Occipital lobe (tissue), 2 donors: ENCODE results near the gene CCDC85B. TPM values are rescaled to one million over a fixed set of nuclear protein-coding genes. Genes with fewer than 3 reads are reported as not detected.

ENCODE experiments used
- DNase-seq: peaks from one replicate; lab custom pipeline; 2025; lab: John Stamatoyannopoulos, UW
- total RNA-seq: library from RNA; depleted of rRNA; stranded (reverse); fragments of >200 nt; gene quantifications from one replicate; pipeline ENCODE4 v1.2.3, GENCODE V29; 2014

The CCDC85B gene
- total RNA-seq, 1 donor from 2014 or later = 14.0 TPM

DNA sequence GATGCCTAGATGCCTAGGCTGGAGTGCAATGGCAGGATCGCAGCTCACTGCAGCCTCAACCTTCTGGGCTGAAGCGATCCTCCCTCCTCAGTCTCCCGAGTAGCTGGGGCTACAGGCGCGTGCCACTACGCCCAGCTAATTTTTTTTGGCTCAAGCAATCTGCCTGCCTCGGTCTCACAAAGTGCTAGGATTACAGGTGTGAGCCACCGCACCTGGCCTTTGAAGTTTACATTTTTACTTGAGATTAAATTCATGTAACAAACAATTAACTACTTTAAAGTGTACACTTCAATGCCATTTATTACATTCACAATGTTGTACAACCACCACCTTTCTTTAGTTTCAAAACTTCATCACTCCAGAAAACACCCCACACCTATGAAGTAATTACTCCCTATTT, 13.2 kb downstream of the CCDC85B start:
- DNase-seq = no peak

DNA sequence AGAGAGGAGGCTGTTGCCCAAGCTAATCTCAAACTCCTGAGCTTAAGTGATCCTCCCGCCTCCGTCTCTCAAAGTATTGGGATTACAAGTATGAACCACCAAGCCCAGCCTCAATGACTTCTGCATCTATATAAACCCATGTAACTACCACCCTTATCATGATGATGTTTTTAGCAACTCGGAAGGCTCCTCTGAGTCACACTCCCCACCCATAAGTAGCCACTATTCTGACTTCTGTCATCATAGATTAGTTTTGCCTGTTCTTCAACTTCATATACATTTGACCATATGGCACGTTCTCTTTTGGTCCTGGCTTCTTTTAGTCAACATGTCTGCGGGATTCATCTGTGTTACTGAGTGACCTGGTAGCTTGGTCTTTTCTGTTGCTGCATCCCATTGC, 16.1 kb downstream of the CCDC85B start:
- no peak for DNase-seq

DNA sequence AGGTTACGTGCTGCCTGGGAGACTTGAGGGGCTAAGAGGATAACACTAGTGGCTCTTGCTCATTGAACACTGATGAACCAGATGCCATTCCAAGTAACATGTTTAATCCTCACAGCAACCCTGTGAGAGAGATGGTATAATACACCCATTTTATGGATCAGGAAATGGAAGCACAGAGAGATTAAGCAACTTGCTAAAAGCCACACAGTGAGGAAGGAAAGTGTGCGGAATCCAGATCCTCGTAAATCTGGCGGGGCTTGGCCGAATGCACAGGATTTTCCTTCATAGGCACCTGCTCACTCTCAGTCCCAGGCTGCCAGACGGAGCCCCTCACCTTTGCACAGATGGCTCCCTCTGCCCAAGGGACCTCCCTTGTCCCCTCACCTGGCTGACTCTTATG, 17.4 kb downstream of the CCDC85B start:
- DNase-seq = no peak

DNA sequence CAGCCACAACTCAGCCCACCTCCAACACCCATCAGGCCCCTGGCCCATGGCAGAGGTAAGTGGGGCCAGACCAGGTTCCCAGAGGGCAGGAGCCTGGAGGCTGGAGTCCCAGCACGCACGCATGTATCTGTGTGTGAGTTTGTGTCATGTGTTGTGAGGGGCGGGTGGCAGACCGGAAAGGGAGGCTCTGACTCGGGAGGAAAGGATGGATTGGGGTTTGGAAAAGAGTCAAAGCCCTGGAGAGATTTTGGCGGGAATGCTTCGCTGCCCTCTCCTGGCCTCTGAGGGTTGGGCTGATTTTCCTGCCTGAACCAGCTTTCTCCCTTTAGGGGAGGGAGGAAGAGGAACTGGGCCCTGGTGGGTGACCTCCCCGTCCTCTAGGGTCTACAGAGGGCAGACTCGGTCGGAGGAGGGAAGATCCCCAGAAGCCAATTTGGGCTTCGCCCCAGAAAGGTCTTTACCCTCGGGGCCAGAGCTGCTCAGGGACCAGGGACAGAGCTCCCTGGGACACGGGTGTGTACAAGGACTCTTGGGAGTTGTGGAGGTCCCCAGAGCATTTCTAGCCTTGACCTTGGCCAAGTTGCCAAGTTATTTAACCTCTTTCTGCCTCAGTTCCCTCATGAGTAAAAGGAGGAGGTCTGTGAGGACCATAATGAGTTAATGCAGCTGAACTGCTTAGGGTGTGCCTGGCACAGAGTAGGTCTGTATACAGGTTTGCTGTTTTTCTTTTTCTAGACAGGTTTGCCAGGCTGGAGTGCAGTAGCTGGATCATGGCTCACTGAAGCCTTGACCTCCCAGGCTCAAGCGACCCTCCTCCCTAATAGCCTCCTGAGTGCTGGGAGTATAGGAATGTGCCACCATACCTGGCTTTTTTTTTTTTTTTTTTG, 21.5 kb downstream of the CCDC85B start:
- DNase-seq = no peak

DNA sequence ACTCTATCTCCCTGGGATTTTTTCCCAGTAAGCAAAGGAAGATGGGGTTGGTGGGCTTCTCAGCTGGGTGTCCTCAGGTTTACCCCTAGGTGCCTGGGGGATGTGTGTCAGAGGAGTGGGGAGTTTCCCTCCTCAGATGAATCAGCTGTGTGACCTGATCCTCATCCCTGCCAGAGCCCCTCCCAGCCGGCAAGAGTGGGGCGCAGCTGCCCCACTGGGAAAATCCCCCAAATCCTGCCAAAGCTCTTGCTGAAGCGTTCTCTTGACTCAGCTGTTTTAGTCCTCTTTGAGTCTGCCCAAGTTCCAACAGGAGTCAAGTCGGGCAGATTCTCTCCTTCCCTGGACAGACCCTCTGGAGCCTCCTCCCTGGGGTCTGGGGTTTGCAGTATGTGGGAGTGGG, 22.4 kb downstream of the CCDC85B start:
- no peak for DNase-seq

DNA sequence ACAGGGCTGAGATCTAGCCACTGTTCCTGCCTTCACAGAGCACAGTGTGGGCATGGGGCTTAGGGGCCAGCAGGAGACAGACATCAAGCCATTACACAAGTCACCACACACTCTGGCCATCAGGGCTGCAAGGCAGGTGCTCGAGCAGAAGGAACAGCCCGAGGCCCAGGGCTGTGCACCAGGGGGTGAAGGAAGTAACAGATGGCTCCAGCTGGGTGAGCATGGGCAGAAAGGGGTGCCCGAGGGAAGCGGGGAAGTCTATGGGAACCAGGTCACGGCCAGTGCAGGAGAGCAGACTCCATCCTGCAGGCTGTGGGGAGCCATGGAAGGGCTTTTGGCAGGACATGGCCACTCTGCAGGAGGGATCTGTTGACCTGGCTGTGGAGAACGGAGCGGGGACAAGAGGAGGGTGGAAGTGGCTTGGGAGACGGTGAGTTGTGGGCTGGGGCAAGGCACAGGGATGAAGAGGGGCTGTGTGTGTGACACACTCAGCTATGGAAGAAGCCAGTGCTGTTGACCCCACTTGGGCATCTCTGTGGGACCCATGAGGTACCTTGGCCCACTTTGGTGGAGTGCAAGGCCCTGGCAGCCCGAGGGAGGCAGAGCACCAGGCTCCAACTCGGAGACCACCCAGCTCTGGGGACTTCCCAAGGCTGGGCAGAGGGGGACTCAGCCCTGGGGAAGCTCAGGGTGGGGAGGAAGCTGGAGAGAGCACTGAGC, 24.8 kb downstream of the CCDC85B start:
- DNase-seq = no peak

DNA sequence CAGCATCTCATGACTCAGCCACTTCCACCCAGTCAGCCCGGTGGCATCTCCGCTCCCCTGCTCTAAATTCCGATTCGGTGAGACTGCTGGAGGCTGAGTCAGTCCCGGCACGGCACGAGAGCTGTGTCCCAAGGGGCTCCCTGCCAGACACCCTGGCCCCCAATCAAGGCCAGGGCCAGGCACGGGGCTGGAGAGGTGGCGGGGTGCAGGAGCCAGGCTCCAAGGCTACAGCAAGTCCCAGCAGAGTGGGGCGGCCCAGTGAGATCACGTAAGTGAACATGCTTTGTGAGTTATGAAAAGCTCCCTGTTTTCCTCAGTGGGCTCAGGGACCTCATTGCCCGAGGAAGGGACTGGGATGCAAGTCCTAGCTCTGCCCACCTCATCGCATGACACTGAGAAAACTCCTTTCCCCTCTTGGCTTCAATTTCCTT, 25.4 kb downstream of the CCDC85B start:
- DNase-seq = peak; percentile 70

DNA sequence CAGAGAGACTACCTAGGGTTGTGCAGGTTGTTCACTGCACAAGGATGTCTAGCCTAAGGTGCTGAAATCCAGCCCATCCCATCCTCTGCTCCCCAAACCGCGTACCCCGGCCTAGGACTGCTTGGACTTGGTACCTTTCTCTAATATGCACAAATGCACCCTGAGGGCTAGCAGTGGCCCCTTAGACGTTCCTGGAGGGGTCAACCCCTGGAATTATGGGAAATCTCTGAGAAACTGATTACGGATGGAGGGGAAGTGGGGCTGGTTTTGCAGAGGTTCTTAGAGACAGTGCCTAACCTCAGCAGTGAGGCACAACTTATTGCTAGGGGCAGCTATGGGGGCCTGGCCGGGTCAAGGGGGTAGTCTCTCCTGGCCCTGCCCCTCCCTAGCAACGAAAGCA, 25.9 kb downstream of the CCDC85B start:
- DNase-seq = no peak

DNA sequence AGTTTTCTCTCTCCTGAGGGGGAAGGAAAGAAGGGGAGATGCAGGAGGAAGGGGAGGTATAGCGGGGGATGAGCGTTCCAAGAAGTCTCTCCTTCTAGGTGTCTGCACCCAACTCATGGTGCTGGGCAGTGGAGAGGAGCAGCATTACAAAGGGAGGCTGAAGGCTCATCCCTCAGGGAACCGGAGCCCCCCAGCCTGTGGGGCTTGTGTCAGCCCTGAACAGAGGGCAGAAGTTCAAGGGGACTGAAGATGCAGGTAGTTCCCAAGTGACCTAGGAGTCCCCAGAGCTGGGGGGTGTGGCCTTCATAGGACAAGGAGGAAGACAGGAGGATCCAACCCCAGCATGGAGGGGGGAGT, 26.6 kb downstream of the CCDC85B start:
- DNase-seq = no peak

DNA sequence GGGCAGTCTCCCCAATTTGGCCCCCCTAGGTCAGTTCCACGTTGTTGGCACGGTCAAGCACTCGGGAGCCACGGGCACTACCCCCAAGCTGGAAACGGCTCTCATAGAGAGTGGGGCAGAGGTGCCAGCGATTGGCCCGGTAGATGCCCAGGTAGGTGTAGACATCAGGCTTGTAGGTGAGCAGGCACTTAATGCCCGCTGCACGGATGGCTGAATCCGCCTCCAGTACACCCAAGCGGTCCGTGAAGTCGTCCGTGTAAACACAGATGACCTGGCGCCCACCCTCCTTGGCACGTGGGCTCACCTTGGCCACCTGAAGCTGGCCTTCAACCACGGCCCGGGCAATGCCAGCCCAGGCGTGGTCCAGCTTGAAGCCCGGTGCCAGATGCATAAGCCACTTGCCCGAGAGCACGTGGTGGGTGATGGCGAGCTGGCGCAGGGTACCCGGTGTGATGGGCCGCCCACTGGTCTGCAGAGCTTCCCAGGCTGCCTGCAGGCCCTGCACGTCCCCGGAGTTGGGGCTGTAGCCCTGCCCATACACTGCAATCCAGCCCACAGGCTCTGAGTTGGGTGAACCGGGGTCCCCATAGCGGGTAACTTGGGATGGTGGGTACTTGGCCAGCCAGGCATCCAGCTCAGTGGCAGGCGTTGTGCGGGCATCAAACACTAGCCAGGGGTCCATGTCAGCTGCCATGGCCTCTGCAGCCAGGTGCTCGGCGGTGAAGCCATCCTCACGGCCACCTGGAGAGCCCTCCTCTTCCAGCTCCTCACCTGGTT, 27.1 kb downstream of the CCDC85B start:
- DNase-seq = no peak

DNA sequence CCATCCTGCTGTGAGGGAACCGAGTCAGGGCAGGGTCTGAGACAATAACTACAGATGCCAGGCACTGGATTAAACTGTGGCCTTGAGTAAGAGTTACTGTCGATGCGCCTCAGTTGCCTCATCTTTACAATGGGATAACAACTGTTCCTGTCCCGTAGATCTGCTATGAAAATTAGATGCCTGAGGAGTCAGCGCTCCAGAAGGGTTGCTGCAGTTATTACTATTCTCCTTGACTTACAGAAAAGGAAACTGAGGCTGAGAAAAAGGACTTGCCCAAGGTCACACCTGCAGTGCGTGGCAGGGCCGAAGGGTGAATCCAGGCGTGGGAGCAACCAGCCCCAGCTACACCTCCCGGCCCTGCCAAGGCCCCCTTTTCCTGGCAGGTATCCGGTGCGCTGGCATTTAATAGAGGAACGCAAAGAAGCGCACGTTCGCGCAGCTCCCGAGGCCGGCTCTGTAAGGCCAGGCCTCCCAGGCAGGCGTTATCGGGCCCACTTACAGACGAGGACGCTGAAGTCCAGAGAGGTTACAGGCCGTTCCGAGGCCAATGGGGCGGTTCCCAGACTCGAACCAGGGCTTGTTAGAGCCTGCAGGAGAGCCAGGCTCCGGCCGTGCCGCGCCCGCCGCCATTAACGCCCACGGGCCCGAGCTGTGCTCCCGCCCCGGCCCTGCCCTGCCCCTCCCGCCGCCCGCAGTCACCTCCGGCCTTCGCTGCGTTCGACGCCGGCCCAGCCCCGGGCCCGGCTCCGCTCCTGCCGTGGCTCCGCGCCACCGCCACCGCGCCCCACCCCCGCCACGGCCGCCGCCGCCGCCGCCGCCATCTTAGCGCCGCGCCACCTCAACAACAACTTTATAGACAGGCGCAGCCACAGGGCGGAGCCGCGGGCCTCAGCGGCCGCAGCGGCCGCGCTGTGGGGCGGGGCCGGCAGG, 28.0 kb downstream of the CCDC85B start, which contains the start of gene C11orf68:
C11orf68 (minus strand) TSS at position 852 of the 930 bp plus-strand sequence; CDS start at position 821, 31 bp downstream.
- no peak for DNase-seq

DNA sequence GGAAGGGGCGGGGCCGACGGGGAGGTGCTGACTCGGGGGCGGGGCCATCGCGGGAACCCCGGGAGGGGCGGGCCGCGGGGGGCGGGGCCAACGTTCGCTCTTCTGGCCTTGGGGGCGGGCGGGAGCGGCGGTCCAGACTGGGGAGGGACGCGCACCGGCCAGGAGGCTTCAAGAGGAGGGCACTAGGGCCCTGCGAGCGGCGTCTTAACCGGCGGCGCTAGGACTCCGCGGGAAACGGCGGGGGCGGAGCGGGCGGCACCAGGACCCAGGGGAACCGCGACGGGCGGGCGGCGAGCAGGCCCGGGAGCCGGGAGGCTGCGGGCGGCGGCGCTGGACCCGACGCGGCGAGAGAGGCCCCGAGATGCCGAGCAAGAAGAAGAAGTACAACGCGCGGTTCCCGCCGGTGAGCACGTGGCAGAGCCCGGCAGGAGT, 28.7 kb downstream of the CCDC85B start, which contains the start of gene DRAP1:
DRAP1 (plus strand) TSS at position 286 of the 432 bp plus-strand sequence; CDS start at position 362, 76 bp downstream.
- peak; percentile 99 for DNase-seq

DNA sequence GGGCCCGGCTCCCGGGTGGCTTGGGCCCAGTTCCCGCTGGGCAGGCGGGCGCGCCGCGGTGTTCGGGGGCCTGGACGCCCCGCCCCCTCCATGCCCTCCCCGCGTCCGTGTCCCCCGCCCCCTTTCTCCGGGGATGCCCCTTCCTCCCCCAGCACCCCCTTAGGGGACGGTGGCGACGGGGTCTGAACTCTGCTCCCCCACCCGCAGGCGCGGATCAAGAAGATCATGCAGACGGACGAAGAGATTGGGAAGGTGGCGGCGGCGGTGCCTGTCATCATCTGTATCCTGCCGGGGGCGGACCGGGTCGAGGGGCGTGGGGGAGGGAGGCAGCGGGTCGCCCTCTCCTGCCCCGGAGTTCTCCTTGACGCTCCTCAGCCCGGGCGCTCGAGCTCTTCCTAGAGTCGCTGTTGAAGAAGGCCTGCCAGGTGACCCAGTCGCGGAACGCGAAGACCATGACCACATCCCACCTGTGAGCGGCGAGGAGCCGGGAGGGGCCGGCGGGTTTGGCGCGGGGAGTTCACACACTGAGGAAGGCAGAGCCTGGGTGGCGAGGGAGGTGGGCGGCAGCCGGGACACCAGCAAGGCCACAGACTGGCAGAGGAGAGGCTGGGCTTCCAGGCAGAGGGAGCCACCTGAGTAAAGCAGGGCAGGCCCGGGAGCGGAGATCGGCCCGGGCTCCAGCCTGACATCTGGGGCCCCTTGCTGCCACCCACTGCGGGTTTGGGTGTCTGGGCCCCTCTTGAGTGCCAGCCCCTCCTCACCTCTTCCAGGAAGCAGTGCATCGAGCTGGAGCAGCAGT, 29.3 kb downstream of the CCDC85B start:
- DNase-seq = no peak

DNA sequence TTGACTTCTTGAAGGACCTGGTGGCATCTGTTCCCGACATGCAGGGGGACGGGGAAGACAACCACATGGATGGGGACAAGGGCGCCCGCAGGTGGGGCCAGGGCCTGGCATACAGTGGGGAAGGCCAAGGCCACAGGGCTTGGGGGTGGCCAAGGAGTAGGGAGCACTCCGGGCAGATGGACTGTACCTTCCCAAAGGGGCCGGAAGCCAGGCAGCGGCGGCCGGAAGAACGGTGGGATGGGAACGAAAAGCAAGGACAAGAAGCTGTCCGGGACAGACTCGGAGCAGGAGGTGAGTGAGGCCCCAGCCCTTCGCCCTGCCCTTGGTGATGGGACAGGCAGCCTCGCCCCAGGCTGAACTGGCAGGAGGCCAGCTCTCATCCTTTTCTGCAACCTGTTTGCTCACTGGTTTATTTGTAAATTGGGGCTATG, 29.9 kb downstream of the CCDC85B start:
- no peak for DNase-seq

DNA sequence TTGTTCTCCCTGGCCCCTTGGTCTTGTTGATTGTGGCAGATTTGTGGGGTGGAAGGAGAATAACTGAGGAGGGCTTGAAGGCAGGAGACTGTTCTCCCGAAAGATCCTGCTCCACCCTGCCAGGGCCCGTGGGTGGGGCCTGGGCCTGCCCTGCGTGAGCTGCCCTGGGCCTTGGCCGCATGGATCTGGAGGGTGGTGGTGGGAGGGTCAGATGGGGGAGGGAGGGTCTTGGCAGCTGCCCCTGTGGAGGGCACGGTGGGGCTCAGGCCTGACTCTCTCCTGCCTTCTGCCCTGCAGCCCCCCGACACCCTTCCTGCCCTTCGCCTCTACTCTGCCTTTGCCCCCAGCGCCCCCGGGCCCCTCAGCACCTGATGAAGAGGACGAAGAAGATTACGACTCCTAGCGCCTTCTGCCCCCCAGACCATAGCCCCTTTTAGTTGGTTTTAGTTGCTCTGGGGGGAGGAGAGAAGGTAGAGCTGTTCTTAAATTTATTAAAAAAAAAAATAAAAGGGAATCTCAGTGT, 30.6 kb downstream of the CCDC85B start:
- no peak for DNase-seq

DNA sequence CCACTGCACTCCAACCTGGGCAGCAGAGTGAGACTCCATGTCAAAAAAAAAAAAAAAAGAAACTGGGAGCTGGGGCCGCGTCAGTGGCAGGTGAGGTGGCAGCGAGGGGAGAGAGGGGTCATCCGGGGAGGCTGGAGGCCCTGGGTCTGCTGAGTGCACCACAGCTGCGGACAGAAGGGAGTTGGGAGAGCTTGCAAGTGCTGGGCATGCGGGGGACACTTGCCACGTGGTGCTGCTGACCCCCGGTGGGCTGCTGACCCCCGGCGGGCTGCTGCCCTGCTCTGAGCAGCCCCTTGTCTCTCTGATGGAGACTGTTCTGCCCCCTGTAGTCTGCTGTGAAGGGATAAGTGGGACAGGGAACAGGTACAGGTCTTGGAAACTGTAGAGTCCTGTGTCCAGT, 31.4 kb downstream of the CCDC85B start:
- DNase-seq = no peak

DNA sequence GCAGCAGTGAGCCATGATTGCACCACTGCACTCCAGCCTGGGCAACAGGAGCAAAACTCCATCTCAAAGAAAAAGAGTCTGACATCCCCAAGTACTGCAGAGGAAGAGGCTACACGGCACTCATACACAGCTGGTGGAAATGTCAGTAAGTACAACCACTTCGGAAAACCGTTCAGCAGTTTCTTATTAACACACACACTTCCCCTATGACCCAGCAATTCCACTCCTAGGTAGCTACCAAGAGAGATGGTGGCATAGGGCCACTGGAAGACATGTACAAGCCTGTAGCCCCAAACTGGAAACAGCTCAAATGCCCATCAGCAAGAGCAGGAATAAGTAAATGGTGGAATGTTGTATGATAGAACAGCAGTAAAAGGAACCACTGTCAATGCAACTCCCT, 32.1 kb downstream of the CCDC85B start:
- no peak for DNase-seq

DNA sequence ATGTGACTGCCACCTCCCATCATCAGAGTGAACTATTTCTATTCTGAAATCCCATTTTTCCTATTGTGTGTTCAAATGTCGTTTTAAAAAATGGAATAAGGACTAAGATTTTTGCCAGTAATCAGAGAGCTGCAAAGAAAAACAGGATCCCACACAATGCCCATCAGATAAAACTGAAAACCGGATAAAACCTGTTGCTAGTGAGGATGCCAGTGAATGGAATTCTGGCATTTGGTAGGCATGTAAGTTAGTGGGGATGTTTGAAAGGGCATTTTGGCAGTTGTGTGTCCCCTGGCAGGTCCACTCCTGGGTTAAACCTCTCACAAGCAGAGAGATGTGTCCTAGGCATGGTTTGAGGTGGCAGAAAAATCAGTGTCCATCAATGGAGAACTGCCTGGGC, 34.9 kb downstream of the CCDC85B start:
- no peak for DNase-seq

DNA sequence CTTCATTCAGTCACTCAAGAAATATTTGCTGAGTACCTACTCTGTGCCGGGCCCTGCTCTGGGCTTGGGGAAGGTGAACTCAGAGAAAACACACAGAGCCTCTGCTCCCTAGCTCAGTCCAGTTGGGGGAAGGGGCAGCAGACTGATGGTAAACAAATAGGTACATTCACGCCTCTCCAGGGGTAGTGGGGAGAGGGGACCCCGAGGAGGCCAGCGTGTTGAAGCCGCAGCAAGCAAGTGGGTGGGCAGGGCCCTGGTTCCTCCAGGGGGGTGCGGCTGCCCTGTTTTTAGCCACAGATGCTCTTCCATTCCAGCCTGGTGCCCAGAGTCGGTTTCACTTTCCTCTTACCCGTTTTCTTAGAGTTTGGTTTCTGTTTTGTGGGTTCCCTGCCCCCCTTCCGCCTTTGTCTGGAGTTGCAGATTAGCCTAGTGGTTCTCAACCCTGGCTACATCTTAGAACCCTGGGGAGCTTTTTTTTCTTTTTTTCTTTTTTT, 37.5 kb downstream of the CCDC85B start:
- no peak for DNase-seq
